K562 (cell line): ENCODE data around the gene ABCF2. TPM values are rescaled to one million over a fixed set of nuclear protein-coding genes. Genes with fewer than 3 reads are reported as not detected.
A peak's percentile ranks its signal among the peaks of the same experiment; 100 is the strongest.

ENCODE experiments used
- CBFA2T3 ChIP-seq: fragments of 450-650 bp; IDR thresholded peaks from 2 replicates; pipeline ENCODE4 v1.6.1; 2017
- CCNT2 ChIP-seq: IDR thresholded peaks from 2 replicates; pipeline ENCODE4 v1.6.1; 2011; ENCODE audit warnings: borderline replicate concordance, low read depth, mild to moderate bottlenecking, moderate library complexity, mixed read lengths, low read length; ENCODE audit not compliant: insufficient read length; ENCODE audit errors: extremely low read depth
- CREM ChIP-seq: IDR thresholded peaks from 2 replicates; pipeline ENCODE4 v1.6.1; 2014; ENCODE audit warnings: antibody characterized with exemption, low read depth
- CTCF ChIP-seq, 3 experiments: IDR thresholded peaks in 2 of 3; conservative IDR thresholded peaks in 1 of 3; 2 replicates each; pipeline ENCODE4 v1.5.1; 2011 to 2012; ENCODE audit warnings: low read length in 3 of 3, mild to moderate bottlenecking in 3 of 3, control low read depth in 2 of 3, improper control_type of control experiment in 1 of 3, inconsistent platforms in 1 of 3, low read depth in 1 of 3, mixed read lengths in 1 of 3, moderate library complexity in 1 of 3; ENCODE audit not compliant: insufficient read depth in 2 of 3
- DMBX1 ChIP-seq: fragments of 250-450 bp; sonication (Bioruptor Pico); IDR thresholded peaks from 2 replicates; pipeline ENCODE4 v1.8.0; 2022; ENCODE audit warnings: inconsistent platforms, mild to moderate bottlenecking, moderate library complexity, borderline replicate concordance
- FOXA1 ChIP-seq: fragments of 450-650 bp; IDR thresholded peaks from 2 replicates; pipeline ENCODE4 v1.6.1; 2016; ENCODE audit warnings: mild to moderate bottlenecking, borderline replicate concordance
- HCFC1 ChIP-seq: IDR thresholded peaks from 2 replicates; pipeline ENCODE4 v1.6.1; 2012; ENCODE audit warnings: low read depth, low read length, improper control_type of control experiment
- HES1 ChIP-seq: fragments of 450-650 bp; IDR thresholded peaks from 2 replicates; pipeline ENCODE4 v1.6.1; 2016; ENCODE audit warnings: low read depth, mild to moderate bottlenecking, moderate library complexity
- JUNB ChIP-seq: fragments of 450-650 bp; formaldehyde crosslinking; conservative IDR thresholded peaks from 2 replicates; pipeline ENCODE4 v1.4.0; 2020; ENCODE audit warnings: mild to moderate bottlenecking
- PCBP2 ChIP-seq: fragments of 200-400 bp; formaldehyde crosslinking; IDR thresholded peaks from 2 replicates; pipeline ENCODE4 v1.6.1; 2018; ENCODE audit warnings: low read length, low read depth, mild to moderate bottlenecking, moderate library complexity; ENCODE audit not compliant: poor library complexity, severe bottlenecking
- POLR2H ChIP-seq: IDR thresholded peaks from 2 replicates; pipeline ENCODE4 v1.6.1; 2016; ENCODE audit warnings: missing genetic modification characterization, low read depth, mild to moderate bottlenecking, control low read depth, missing compliant biosample characterization, moderate library complexity
- SMAD3 ChIP-seq: fragments of 450-650 bp; formaldehyde crosslinking; conservative IDR thresholded peaks from 2 replicates; pipeline ENCODE4 v1.4.0; 2020; ENCODE audit warnings: mild to moderate bottlenecking
- TEAD4 ChIP-seq, 2 experiments: sonication (generic) in 1 of 2; formaldehyde crosslinking in 1 of 2; IDR thresholded peaks; 2 replicates each; pipeline versions ENCODE4 v1.6.1 to v1.8.0; 2012 to 2022; ENCODE audit warnings: borderline replicate concordance in 1 of 2, inconsistent platforms in 1 of 2, low read length in 1 of 2, mild to moderate bottlenecking in 1 of 2, missing genetic modification reagents in 1 of 2
- TOE1 ChIP-seq, 2 experiments: fragments of 450-650 bp in 1 of 2; sonication (generic) in 1 of 2; formaldehyde crosslinking in 1 of 2; IDR thresholded peaks; 2 replicates each; pipeline versions ENCODE4 v1.7.1 to v1.8.0; 2016 to 2022; ENCODE audit warnings: borderline replicate concordance in 2 of 2, mild to moderate bottlenecking in 2 of 2, antibody characterized with exemption in 1 of 2, inconsistent platforms in 1 of 2, low read depth in 1 of 2, missing genetic modification reagents in 1 of 2, moderate library complexity in 1 of 2
- ZBTB9 ChIP-seq: fragments of 450-650 bp; formaldehyde crosslinking; IDR thresholded peaks from 2 replicates; pipeline ENCODE4 v1.4.0; 2020; ENCODE audit warnings: mild to moderate bottlenecking, moderate library complexity
- ZKSCAN1 ChIP-seq: fragments of 150-350 bp; IDR thresholded peaks from 2 replicates; pipeline ENCODE4 v1.6.1; 2016; ENCODE audit warnings: low read depth, low read length
- ZNF518B ChIP-seq: fragments of 250-450 bp; sonication (Bioruptor Pico); IDR thresholded peaks from 2 replicates; pipeline ENCODE4 v1.5.0; 2021; ENCODE audit warnings: mild to moderate bottlenecking, moderate library complexity
- ZNF830 ChIP-seq: fragments of 250-450 bp; sonication (Bioruptor Pico); IDR thresholded peaks from 2 replicates; pipeline ENCODE4 v1.5.0; 2021; ENCODE audit warnings: mild to moderate bottlenecking
- ZSCAN32 ChIP-seq: fragments of 450-650 bp; formaldehyde crosslinking; IDR thresholded peaks from 2 replicates; pipeline ENCODE4 v1.4.0; 2020; ENCODE audit warnings: mild to moderate bottlenecking, moderate library complexity
- polyA plus RNA-seq, 8 experiments: library from polyadenylated mRNA; depleted of rRNA in 4 of 8; stranded (reverse) in 5 of 8; unstranded in 3 of 8; fragments of >200 nt; fragmentation: Nextera tagmentation in 2 of 8; fragmentation: Illumina TruSeq in 1 of 8; extraction: Ambion mirVana in 2 of 8; extraction: Trizol in 1 of 8; gene quantifications; 2 replicates each; pipeline versions ENCODE4 v1.2.1 to v1.2.3, GENCODE V29; 2011 to 2014; ENCODE audit warnings: inconsistent platforms in 1 of 8, missing spikeins in 1 of 8
- total RNA-seq, 7 experiments: library from RNA; depleted of rRNA in 6 of 7; stranded (reverse); fragments of >200 nt in 6 of 7; fragmentation: Illumina TruSeq in 2 of 7; extraction: Trizol in 2 of 7; gene quantifications; 2 replicates each; pipeline versions ENCODE4 v1.2.1 to v1.2.3, GENCODE V29; 2011 to 2021; ENCODE audit warnings: low replicate concordance in 1 of 7

The ABCF2 gene
- total and polyA plus RNA-seq, 9 of the 15 experiments (the other 6 are each of a cell fraction or from before 2014, with no cell fraction given), result 62.1 to 224 (median 113) TPM

GRCh38 chr7:151228024-151228866, 1.2 kb upstream of the ABCF2 start (continued):
- TF ChIP-seq ZNF518B (no peak), CCNT2 (no peak), FOXA1 (peak; percentile 69), POLR2H (tag) (no peak), HCFC1 (0 out of 2 replicates have a peak, but pooled peaks have one; percentile 6), PCBP2 (no peak), ZKSCAN1 (peak; percentile 82), CTCF (IDR thresholded peaks at IDR 0.05 in 2 of 3, conservative IDR thresholded peaks at IDR 0.05 in 1 of 3; ENCODE audit: insufficient read depth in 2 of 3, low read depth in 1 of 3, low read length in 3 of 3) (no peak), TOE1 (IDR thresholded peaks at IDR 0.05; ENCODE audit: borderline replicate concordance) (no peak; the same call in 1 of the 2 replicates), TOE1 (CRISPR knock-in tag; IDR thresholded peaks at IDR 0.05; ENCODE audit: borderline replicate concordance, low read depth) (no peak), HES1 (no peak), SMAD3 (CRISPR knock-in tag) (no peak), ZSCAN32 (CRISPR knock-in tag) (no peak), CREM (0 out of 2 replicates have a peak, but pooled peaks have one; percentile 13), ZNF830 (CRISPR knock-in tag) (no peak), ZBTB9 (CRISPR knock-in tag) (no peak), CBFA2T3 (peak; percentile 64), DMBX1 (CRISPR knock-in tag) (no peak), JUNB (CRISPR knock-in tag) (no peak), TEAD4 (IDR thresholded peaks at IDR 0.05; ENCODE audit: low read length) (peak; percentile 63), TEAD4 (CRISPR knock-in tag; IDR thresholded peaks at IDR 0.05; ENCODE audit: borderline replicate concordance) (no peak)
